HepG2 (cell line): ENCODE measurements around the gene COL9A3. TPM values are rescaled to one million over a fixed set of nuclear protein-coding genes. Genes with fewer than 3 reads are reported as not detected.
A peak's percentile ranks its signal among the peaks of the same experiment; 100 is the strongest.

Experiments used
- ATF7-NPFF ChIP-seq: sonication (generic); formaldehyde crosslinking; IDR thresholded peaks from 2 replicates; pipeline ENCODE4 v1.8.1; 2023; ENCODE audit warnings: mild to moderate bottlenecking, low read depth, missing genetic modification reagents, moderate library complexity
- BRD4 ChIP-seq: sonication (generic); formaldehyde crosslinking; IDR thresholded peaks from 2 replicates; pipeline ENCODE4 v1.4.0; 2020; ENCODE audit warnings: missing genetic modification reagents
- FOXA1 ChIP-seq, 2 experiments: fragments of 450-650 bp in 1 of 2; sonication (generic) in 1 of 2; formaldehyde crosslinking in 1 of 2; IDR thresholded peaks; 2 replicates each; pipeline versions ENCODE4 v1.4.0 to v1.6.1; 2016 to 2020; ENCODE audit warnings: missing genetic modification reagents in 1 of 2
- GABPB1 ChIP-seq: IDR thresholded peaks from 2 replicates; pipeline ENCODE4 v1.6.1; 2016; ENCODE audit warnings: mild to moderate bottlenecking, missing genetic modification reagents, moderate library complexity, missing compliant biosample characterization
- KDM2A ChIP-seq: sonication (generic); formaldehyde crosslinking; IDR thresholded peaks from 2 replicates; pipeline ENCODE4 v1.4.0; 2020; ENCODE audit warnings: low read depth, missing genetic modification reagents, borderline replicate concordance
- RAD21 ChIP-seq: fragments of 450-650 bp; formaldehyde crosslinking; IDR thresholded peaks from 2 replicates; pipeline ENCODE4 v1.5.0; 2020; ENCODE audit warnings: mild to moderate bottlenecking
- SKI ChIP-seq: fragments of 450-650 bp; IDR thresholded peaks from one replicate; pipeline ENCODE4 v1.6.1; 2018; ENCODE audit warnings: mild to moderate bottlenecking; ENCODE audit not compliant: partially characterized antibody
- TARDBP ChIP-seq: sonication (generic); formaldehyde crosslinking; IDR thresholded peaks from 2 replicates; pipeline ENCODE4 v1.8.0; 2022; ENCODE audit warnings: mild to moderate bottlenecking, missing genetic modification reagents
- ZNF136 ChIP-seq: sonication (generic); formaldehyde crosslinking; IDR thresholded peaks from 2 replicates; pipeline ENCODE4 v1.8.1; 2022; ENCODE audit warnings: low read depth, mild to moderate bottlenecking, moderate library complexity, missing genetic modification reagents
- ZNF263 ChIP-seq: sonication (generic); formaldehyde crosslinking; IDR thresholded peaks from 2 replicates; pipeline ENCODE4 v1.4.0; 2020; ENCODE audit warnings: missing genetic modification reagents
- ZNF30 ChIP-seq: sonication (generic); formaldehyde crosslinking; IDR thresholded peaks from 2 replicates; pipeline ENCODE4 v1.5.0; 2020; ENCODE audit warnings: mild to moderate bottlenecking, missing genetic modification reagents
- ZNF530 ChIP-seq: sonication (generic); formaldehyde crosslinking; IDR thresholded peaks from 2 replicates; pipeline ENCODE4 v1.5.0; 2020; ENCODE audit warnings: low read depth, mild to moderate bottlenecking, missing genetic modification reagents
- ZNF678 ChIP-seq: sonication (generic); formaldehyde crosslinking; IDR thresholded peaks from 2 replicates; pipeline ENCODE4 v1.4.0; 2020; ENCODE audit warnings: mild to moderate bottlenecking, missing genetic modification reagents
- ZNF747 ChIP-seq: sonication (generic); formaldehyde crosslinking; IDR thresholded peaks from 2 replicates; pipeline ENCODE4 v1.8.1; 2023; ENCODE audit warnings: missing genetic modification reagents, mild to moderate bottlenecking, borderline replicate concordance
- ZNF775 ChIP-seq: sonication (generic); formaldehyde crosslinking; IDR thresholded peaks from 2 replicates; pipeline ENCODE4 v1.4.0; 2020; ENCODE audit warnings: missing genetic modification reagents, mild to moderate bottlenecking, moderate library complexity, borderline replicate concordance
- ZNF776 ChIP-seq: sonication (generic); formaldehyde crosslinking; IDR thresholded peaks from 2 replicates; pipeline ENCODE4 v1.4.0; 2020; ENCODE audit warnings: mild to moderate bottlenecking, missing genetic modification reagents
- polyA plus RNA-seq, 8 experiments: library from polyadenylated mRNA; depleted of rRNA in 3 of 8; stranded (reverse) in 7 of 8; unstranded in 1 of 8; fragments of >200 nt; fragmentation: Illumina TruSeq in 4 of 8; extraction: Trizol in 4 of 8; gene quantifications; 2 replicates each; pipeline versions ENCODE4 v1.2.1 to v1.2.3, GENCODE V29; 2011 to 2016; ENCODE audit warnings: low read depth in 4 of 8, missing spikeins in 1 of 8, mixed read lengths in 1 of 8; ENCODE audit not compliant: insufficient read depth in 1 of 8
- total RNA-seq, 5 experiments: library from RNA; depleted of rRNA; stranded (reverse); fragments of >200 nt; fragmentation: Illumina TruSeq; extraction: Trizol; gene quantifications; 2 replicates each; pipeline ENCODE4 v1.2.3, GENCODE V29; 2016; ENCODE audit warnings: low read depth in 1 of 5
- TF ChIP-seq, protein P1 (sequence below): sonication (generic); formaldehyde crosslinking; IDR thresholded peaks from 2 replicates; pipeline ENCODE4 v1.5.0; 2020; ENCODE audit warnings: missing genetic modification reagents
- TF ChIP-seq, protein P2 (sequence below): sonication (generic); formaldehyde crosslinking; IDR thresholded peaks from 2 replicates; pipeline ENCODE4 v1.4.0; 2020; ENCODE audit warnings: missing genetic modification reagents
- TF ChIP-seq, protein P3 (sequence below): sonication (generic); formaldehyde crosslinking; IDR thresholded peaks from 2 replicates; pipeline ENCODE4 v1.4.0; 2020; ENCODE audit warnings: low read depth, mild to moderate bottlenecking, missing genetic modification reagents
- TF ChIP-seq, protein P4 (sequence below): sonication (generic); formaldehyde crosslinking; IDR thresholded peaks from 2 replicates; pipeline ENCODE4 v1.8.0; 2022; ENCODE audit warnings: mild to moderate bottlenecking, missing genetic modification reagents, borderline replicate concordance

The COL9A3 gene
- total and polyA plus RNA-seq, 2 of the 13 experiments (the other 11 are each of a cell fraction or from before 2014, with no cell fraction given), result 155 to 204 TPM

DNA sequence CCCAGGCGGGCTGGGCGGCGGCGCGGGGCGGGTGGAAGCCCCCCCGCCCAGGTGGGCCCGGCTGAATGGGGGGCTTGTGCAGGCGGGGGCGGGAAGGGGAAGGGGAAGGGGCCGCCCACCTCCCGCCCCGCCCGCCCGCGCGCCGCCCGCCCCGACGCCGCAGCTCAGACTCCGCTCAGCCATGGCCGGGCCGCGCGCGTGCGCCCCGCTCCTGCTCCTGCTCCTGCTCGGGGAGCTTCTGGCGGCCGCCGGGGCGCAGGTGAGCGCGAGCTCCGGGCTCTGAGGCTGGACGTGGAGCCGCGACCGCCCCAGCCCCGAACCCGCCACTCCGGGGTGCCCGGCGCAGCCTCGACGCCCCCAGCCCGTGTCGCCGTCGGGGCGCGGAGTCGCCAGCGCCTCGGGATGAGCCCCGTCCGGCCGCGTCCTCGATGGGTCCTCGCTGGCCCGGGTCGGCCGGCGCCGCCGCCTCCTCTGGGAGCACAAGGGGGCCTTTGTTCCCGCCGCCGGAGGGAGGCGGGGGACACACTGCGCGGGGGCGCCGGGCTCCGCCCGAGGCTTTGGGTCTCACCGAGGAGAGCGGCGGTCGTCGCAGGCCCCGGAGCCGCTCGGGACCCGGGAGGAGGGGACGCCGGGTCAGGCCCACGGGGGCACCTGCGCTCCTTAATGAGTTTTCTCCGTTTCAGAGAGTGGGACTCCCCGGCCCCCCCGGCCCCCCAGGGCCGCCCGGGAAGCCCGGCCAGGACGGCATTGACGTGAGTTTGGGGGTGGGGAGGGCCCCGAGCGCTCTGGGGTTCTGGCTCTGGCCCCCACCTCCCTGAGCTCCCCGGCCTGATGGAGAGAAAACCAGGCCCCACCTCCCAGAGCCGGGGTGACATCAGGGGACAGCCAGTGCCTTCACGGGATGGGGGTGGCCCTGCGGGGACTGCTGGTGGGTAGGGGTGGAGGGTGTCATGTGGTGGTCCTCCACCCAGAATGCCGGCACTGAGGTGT, at the start of gene COL9A3 (continued):
- TF ChIP-seq KDM2A (CRISPR knock-in tag), result no peak
- TF ChIP-seq, protein P1, sequence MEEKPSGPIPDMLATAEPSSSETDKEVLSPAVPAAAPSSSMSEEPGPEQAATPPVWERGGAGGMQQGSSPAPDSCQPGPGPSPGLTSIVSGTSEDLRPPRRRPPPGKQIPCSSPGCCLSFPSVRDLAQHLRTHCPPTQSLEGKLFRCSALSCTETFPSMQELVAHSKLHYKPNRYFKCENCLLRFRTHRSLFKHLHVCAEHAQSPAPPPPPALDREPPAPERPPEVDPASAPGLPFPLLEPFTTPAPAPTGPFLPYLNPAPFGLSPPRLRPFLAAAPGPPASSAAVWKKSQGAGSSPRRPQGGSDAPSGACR (CRISPR knock-in tag), result no peak
- peak; percentile 38; the same call in 1 of the 2 replicates for TF ChIP-seq RAD21 (CRISPR knock-in tag)
- 0 out of 2 replicates have a peak, but pooled peaks have one; percentile 7 for TF ChIP-seq ZNF776 (CRISPR knock-in tag)
- TF ChIP-seq, protein P2, sequence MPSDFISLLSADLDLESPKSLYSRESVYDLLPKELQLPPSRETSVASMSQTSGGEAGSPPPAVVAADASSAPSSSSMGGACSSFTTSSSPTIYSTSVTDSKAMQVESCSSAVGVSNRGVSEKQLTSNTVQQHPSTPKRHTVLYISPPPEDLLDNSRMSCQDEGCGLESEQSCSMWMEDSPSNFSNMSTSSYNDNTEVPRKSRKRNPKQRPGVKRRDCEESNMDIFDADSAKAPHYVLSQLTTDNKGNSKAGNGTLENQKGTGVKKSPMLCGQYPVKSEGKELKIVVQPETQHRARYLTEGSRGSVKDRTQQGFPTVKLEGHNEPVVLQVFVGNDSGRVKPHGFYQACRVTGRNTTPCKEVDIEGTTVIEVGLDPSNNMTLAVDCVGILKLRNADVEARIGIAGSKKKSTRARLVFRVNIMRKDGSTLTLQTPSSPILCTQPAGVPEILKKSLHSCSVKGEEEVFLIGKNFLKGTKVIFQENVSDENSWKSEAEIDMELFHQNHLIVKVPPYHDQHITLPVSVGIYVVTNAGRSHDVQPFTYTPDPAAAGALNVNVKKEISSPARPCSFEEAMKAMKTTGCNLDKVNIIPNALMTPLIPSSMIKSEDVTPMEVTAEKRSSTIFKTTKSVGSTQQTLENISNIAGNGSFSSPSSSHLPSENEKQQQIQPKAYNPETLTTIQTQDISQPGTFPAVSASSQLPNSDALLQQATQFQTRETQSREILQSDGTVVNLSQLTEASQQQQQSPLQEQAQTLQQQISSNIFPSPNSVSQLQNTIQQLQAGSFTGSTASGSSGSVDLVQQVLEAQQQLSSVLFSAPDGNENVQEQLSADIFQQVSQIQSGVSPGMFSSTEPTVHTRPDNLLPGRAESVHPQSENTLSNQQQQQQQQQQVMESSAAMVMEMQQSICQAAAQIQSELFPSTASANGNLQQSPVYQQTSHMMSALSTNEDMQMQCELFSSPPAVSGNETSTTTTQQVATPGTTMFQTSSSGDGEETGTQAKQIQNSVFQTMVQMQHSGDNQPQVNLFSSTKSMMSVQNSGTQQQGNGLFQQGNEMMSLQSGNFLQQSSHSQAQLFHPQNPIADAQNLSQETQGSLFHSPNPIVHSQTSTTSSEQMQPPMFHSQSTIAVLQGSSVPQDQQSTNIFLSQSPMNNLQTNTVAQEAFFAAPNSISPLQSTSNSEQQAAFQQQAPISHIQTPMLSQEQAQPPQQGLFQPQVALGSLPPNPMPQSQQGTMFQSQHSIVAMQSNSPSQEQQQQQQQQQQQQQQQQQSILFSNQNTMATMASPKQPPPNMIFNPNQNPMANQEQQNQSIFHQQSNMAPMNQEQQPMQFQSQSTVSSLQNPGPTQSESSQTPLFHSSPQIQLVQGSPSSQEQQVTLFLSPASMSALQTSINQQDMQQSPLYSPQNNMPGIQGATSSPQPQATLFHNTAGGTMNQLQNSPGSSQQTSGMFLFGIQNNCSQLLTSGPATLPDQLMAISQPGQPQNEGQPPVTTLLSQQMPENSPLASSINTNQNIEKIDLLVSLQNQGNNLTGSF (CRISPR knock-in tag), result no peak
- peak; percentile 62 for TF ChIP-seq SKI
- TF ChIP-seq, protein P3, sequence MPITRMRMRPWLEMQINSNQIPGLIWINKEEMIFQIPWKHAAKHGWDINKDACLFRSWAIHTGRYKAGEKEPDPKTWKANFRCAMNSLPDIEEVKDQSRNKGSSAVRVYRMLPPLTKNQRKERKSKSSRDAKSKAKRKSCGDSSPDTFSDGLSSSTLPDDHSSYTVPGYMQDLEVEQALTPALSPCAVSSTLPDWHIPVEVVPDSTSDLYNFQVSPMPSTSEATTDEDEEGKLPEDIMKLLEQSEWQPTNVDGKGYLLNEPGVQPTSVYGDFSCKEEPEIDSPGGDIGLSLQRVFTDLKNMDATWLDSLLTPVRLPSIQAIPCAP, result no peak
- no peak for TF ChIP-seq ZNF747
- no peak for TF ChIP-seq ZNF530
- TF ChIP-seq ZNF678 (CRISPR knock-in tag), result no peak
- TF ChIP-seq ZNF136 (CRISPR knock-in tag), result no peak
- peak; percentile 27; the same call in 1 of the 2 replicates for TF ChIP-seq ZNF263
- peak; percentile 44 for TF ChIP-seq BRD4 (CRISPR knock-in tag)
- TF ChIP-seq ZNF775 (CRISPR knock-in tag), result no peak
- TF ChIP-seq FOXA1 (IDR thresholded peaks at IDR 0.05), result no peak
- no peak for TF ChIP-seq FOXA1 (CRISPR knock-in tag; IDR thresholded peaks at IDR 0.05)
- no peak; the same call in 1 of the 2 replicates for TF ChIP-seq GABPB1
- TF ChIP-seq ATF7-NPFF (CRISPR knock-in tag), result no peak
- TF ChIP-seq, protein P4, sequence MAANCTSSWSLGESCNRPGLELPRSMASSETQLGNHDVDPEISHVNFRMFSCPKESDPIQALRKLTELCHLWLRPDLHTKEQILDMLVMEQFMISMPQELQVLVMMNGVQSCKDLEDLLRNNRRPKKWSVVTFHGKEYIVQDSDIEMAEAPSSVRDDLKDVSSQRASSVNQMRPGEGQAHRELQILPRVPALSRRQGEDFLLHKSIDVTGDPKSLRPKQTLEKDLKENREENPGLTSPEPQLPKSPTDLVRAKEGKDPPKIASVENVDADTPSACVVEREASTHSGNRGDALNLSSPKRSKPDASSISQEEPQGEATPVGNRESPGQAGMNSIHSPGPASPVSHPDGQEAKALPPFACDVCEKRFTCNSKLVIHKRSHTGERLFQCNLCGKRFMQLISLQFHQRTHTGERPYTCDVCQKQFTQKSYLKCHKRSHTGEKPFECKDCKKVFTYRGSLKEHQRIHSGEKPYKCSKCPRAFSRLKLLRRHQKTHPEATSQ (CRISPR knock-in tag), result 0 out of 2 replicates have a peak, but pooled peaks have one; percentile 39
- no peak for TF ChIP-seq ZNF30 (CRISPR knock-in tag)
- 0 out of 2 replicates have a peak, but pooled peaks have one; percentile 50 for TF ChIP-seq TARDBP (CRISPR knock-in tag)
